OCI-LY3 (cell line): ENCODE measurements around the gene CASS4.

Source experiments
- H2AFZ ChIP-seq: fragments of 200-600, 300-600 bp; shearing (Covaris generic); 2 replicates; pipeline ENCODE4 v1.6.0; 2014; ENCODE audit warnings: antibody characterized with exemption, low read depth, low read length
- H3K27ac ChIP-seq: fragments of 200-600, 300-600 bp; sonication (generic); 2 replicates; pipeline ENCODE4 v1.5.1; 2014; ENCODE audit warnings: mild to moderate bottlenecking, low read length, moderate library complexity, mixed read lengths
- H3K27me3 ChIP-seq: fragments of 200-600, 300-600 bp; sonication (generic); 2 replicates; pipeline ENCODE4 v1.6.1; 2014; ENCODE audit warnings: low read depth, low read length, mixed read lengths
- H3K36me3 ChIP-seq: fragments of 200-600, 300-600 bp; sonication (generic); replicated peaks from 2 replicates; pipeline ENCODE3; 2014; ENCODE audit warnings: low read depth, low read length, mixed read lengths
- H3K4me1 ChIP-seq: fragments of 300-600, 200-600 bp; sonication (generic); 2 replicates; pipeline ENCODE4 v1.6.1; 2014; ENCODE audit warnings: low read length, mixed read lengths
- H3K4me2 ChIP-seq: fragments of 200-600, 300-600 bp; sonication (generic); 2 replicates; pipeline ENCODE4 v1.6.1; 2014; ENCODE audit warnings: low read length, mixed read lengths
- H3K4me3 ChIP-seq: fragments of 300-600, 200-600 bp; sonication (generic); 2 replicates; pipeline ENCODE4 v1.5.1; 2014; ENCODE audit warnings: antibody characterized with exemption, mild to moderate bottlenecking, low read length, moderate library complexity
- H3K79me2 ChIP-seq: fragments of 300-600, 200-600 bp; shearing (Covaris generic); 2 replicates; pipeline ENCODE4 v1.6.1; 2014; ENCODE audit warnings: mild to moderate bottlenecking, low read length, mixed read lengths
- H3K9ac ChIP-seq: fragments of 300-600, 200-600 bp; shearing (Covaris generic); 2 replicates; pipeline ENCODE4 v1.6.0; 2014; ENCODE audit warnings: mild to moderate bottlenecking, low read length, moderate library complexity
- H3K9me3 ChIP-seq: fragments of 200-600, 300-600 bp; shearing (Covaris generic); 2 replicates; pipeline ENCODE4 v1.6.1; 2014; ENCODE audit warnings: low read length, mixed read lengths; ENCODE audit not compliant: insufficient read depth
- H4K20me1 ChIP-seq: fragments of 200-600, 300-600 bp; sonication (generic); 2 replicates; pipeline ENCODE4 v1.6.1; 2016; ENCODE audit warnings: low read length, mixed read lengths; ENCODE audit not compliant: insufficient read depth
- CTCF ChIP-seq: fragments of 200-600, 300-600 bp; sonication (generic); IDR thresholded peaks from 2 replicates; pipeline ENCODE4 v1.5.1; 2014; ENCODE audit warnings: antibody characterized with exemption, low read length, low read depth
- EZH2phosphoT487 ChIP-seq: fragments of 200-600 bp; shearing (Covaris generic); IDR thresholded peaks from 2 replicates; pipeline ENCODE4 v1.6.1; 2018; ENCODE audit warnings: antibody characterized with exemption, mixed run types, low read depth

Gene CASS4

GRCh38 chr20:56368351-56369134, 43.5 kb upstream of the CASS4 start:
- TF ChIP-seq CTCF: no peak
- no peak for TF ChIP-seq EZH2phosphoT487
- no peak overlapping the region for H3K4me2 ChIP-seq
- H3K36me3 ChIP-seq: peaks cover 46% of the 10 kb centered on the region
- no peak overlapping the region for H3K9ac ChIP-seq
- H3K4me3 ChIP-seq: no peak overlapping the region
- H2AFZ ChIP-seq: no peak overlapping the region
- no peaks in the 10 kb centered on the region for H3K4me1 ChIP-seq
- no peaks in the 10 kb centered on the region for H3K27me3 ChIP-seq
- no peak overlapping the region for H3K27ac ChIP-seq
- no peaks in the 10 kb centered on the region for H3K9me3 ChIP-seq
- H4K20me1 ChIP-seq: peaks cover 17% of the 10 kb centered on the region
- H3K79me2 ChIP-seq: peaks cover 19% of the 10 kb centered on the region

- Histone ChIP-seq H4K20me1 (peaks cover 23% of the 10 kb centered on the region), H2AFZ (no peak overlapping the region), H3K4me1 (no peaks in the 10 kb centered on the region), H3K36me3 (peaks cover 52% of the 10 kb centered on the region), H3K9ac (no peak overlapping the region), H3K27ac (no peak overlapping the region), H3K27me3 (no peaks in the 10 kb centered on the region), H3K4me3 (no peak overlapping the region), H3K4me2 (no peak overlapping the region), H3K79me2 (peaks cover 26% of the 10 kb centered on the region), H3K9me3 (no peaks in the 10 kb centered on the region)
- TF ChIP-seq EZH2phosphoT487: no peak
- no peak for TF ChIP-seq CTCF
These were observed 42.9 kb upstream of the CASS4 start for GRCh38 chr20:56369179-56369578.

- Histone ChIP-seq H3K79me2 (peaks cover 53% of the 10 kb centered on the region), H3K4me2 (no peak overlapping the region), H2AFZ (no peak overlapping the region), H3K4me1 (no peaks in the 10 kb centered on the region), H3K27ac (no peak overlapping the region), H3K9ac (no peak overlapping the region), H4K20me1 (peaks cover 39% of the 10 kb centered on the region), H3K27me3 (no peaks in the 10 kb centered on the region), H3K9me3 (no peaks in the 10 kb centered on the region), H3K4me3 (no peak overlapping the region), H3K36me3 (peaks cover 70% of the 10 kb centered on the region)
- TF ChIP-seq EZH2phosphoT487 (no peak), CTCF (no peak)
These were observed 40.1 kb upstream of the CASS4 start for GRCh38 chr20:56371977-56372376.

GRCh38 chr20:56372850-56373249, 39.2 kb upstream of the CASS4 start:
- H3K79me2 ChIP-seq: peaks cover 62% of the 10 kb centered on the region
- H3K4me3 ChIP-seq: no peak overlapping the region
- H3K27me3 ChIP-seq: no peaks in the 10 kb centered on the region
- TF ChIP-seq CTCF (no peak), EZH2phosphoT487 (no peak)
- H3K4me2 ChIP-seq: no peak overlapping the region
- H2AFZ ChIP-seq: no peak overlapping the region
- peaks cover 74% of the 10 kb centered on the region for H3K36me3 ChIP-seq
- H3K9me3 ChIP-seq: no peaks in the 10 kb centered on the region
- no peak overlapping the region for H3K27ac ChIP-seq
- peaks cover 40% of the 10 kb centered on the region for H4K20me1 ChIP-seq
- H3K9ac ChIP-seq: no peak overlapping the region
- no peaks in the 10 kb centered on the region for H3K4me1 ChIP-seq
